Muscle of leg (tissue), 11 donors: Measurements from ENCODE around the gene RNASEL. TPM values are rescaled to one million over a fixed set of nuclear protein-coding genes. Genes with fewer than 3 reads are reported as not detected.

Experiments used
- DNase-seq: peaks from one replicate; pipeline ENCODE4 v3.0.0; 2013
- H3K27ac ChIP-seq: one replicate; pipeline ENCODE4 v1.5.1; 2013; ENCODE audit warnings: mild to moderate bottlenecking, low read length, control low read depth
- H3K27me3 ChIP-seq: one replicate; pipeline ENCODE4 v1.6.1; 2013; ENCODE audit warnings: low read length; ENCODE audit not compliant: control insufficient read depth, insufficient read depth
- H3K36me3 ChIP-seq: one replicate; pipeline ENCODE4 v1.6.1; 2013; ENCODE audit warnings: low read length; ENCODE audit not compliant: control insufficient read depth, insufficient read depth
- H3K4me1 ChIP-seq: one replicate; pipeline ENCODE4 v1.6.1; 2013; ENCODE audit warnings: low read length; ENCODE audit not compliant: control insufficient read depth, insufficient read depth
- H3K4me3 ChIP-seq: one replicate; pipeline ENCODE4 v1.5.1; 2013; ENCODE audit warnings: low read length, control low read depth
- H3K9me3 ChIP-seq: replicated peaks from 2 replicates; pipeline ENCODE4 v1.6.1; 2013; ENCODE audit warnings: low read depth, low read length; ENCODE audit not compliant: control insufficient read depth
- whole genome bisulfite sequencing: methylation state at CpG from one replicate; pipeline ENCODE4 v1.1.5; 2013; ENCODE audit warnings: missing lambda C conversion rate; ENCODE audit not compliant: insufficient coverage; 5-methylcytosine and 5-hydroxymethylcytosine counted together
- polyA plus RNA-seq, 8 donors: library from polyadenylated mRNA; unstranded; fragments of 120-200 nt; gene quantifications; one replicate each; pipeline versions ENCODE4 v1.2.1 to v1.2.3, GENCODE V29; 2013; ENCODE audit warnings: inconsistent platforms in 1 of 8, low replicate concordance in 1 of 8; ENCODE audit not compliant: insufficient read length in 8 of 8, insufficient read depth in 1 of 8
- total RNA-seq: library from RNA; stranded (reverse); fragments of 120-200 nt; gene quantifications from one replicate; pipeline ENCODE4 v1.2.4, GENCODE V29; 2013

RNASEL gene
- total and polyA plus RNA-seq, 9 donors, result 2.6 to 6.7 (median 4.2) TPM

DNA sequence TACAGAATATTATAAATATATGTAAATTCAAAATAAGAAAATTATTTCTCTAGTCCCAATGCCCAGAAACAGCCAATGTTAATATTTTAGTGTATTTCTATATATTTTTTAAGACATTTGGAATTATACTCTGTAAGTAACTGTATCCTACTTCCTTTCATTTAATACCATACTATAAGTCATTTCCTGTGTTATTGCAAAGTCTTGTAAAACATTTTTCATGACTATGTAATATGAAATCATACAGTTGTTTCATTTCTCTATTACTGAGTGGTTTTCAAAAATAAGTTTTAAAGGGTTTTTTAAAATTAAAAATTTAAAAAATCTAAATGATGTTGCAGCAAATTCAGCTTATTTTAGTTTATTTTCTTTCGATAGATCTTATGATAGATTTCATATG lies 2.0 kb downstream of the RNASEL start:
- H3K4me1 ChIP-seq, result no peaks in the 10 kb centered on the region
- H3K27me3 ChIP-seq, result no peaks in the 10 kb centered on the region
- H3K4me3 ChIP-seq, result no peak overlapping the region
- DNase-seq, result no peak
- H3K27ac ChIP-seq, result no peak overlapping the region
- H3K36me3 ChIP-seq, result no peaks in the 10 kb centered on the region
- peaks cover 3% of the 10 kb centered on the region for H3K9me3 ChIP-seq
- WGBS, result no CpG with 5 or more reads among the region's 1 CpG

- H3K4me1 ChIP-seq, result no peaks in the 10 kb centered on the region
- no peak overlapping the region for H3K4me3 ChIP-seq
- H3K9me3 ChIP-seq, result peaks cover 3% of the 10 kb centered on the region
- no peak for DNase-seq
- WGBS, result 87% methylated on average over 11 of the region's 11 CpGs
- peaks cover 5% of the 10 kb centered on the region for H3K36me3 ChIP-seq
- H3K27ac ChIP-seq, result no peak overlapping the region
- no peaks in the 10 kb centered on the region for H3K27me3 ChIP-seq
Measured at GRCh38 chr1:182586380-182586779, 2.7 kb downstream of the RNASEL start.

DNA sequence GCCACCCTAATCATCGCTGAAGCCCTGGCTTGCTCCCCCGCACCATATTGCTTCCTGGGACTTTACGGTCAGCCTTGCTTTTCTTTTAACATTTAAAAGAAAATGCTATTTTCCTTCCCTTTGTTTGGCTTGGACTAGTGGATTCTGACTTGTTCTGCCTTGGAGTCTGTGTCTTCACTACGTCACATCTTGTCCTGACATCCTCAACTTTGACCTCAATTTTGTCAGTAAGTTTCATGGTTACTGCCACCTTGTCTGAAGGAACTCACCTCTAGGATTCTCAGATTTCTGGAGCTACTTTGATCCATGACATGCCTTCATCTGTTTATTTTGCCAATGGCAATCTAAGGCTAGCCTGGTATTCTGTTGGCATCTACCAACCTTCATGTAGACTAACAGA lies 4.3 kb downstream of the RNASEL start:
- DNase-seq, result no peak
- WGBS, result 86% methylated on average over 2 of the region's 4 CpGs
- no peaks in the 10 kb centered on the region for H3K4me1 ChIP-seq
- H3K4me3 ChIP-seq, result no peak overlapping the region
- H3K27ac ChIP-seq, result no peak overlapping the region
- H3K9me3 ChIP-seq, result peaks cover 3% of the 10 kb centered on the region
- H3K36me3 ChIP-seq, result peaks cover 6% of the 10 kb centered on the region
- no peaks in the 10 kb centered on the region for H3K27me3 ChIP-seq

DNA sequence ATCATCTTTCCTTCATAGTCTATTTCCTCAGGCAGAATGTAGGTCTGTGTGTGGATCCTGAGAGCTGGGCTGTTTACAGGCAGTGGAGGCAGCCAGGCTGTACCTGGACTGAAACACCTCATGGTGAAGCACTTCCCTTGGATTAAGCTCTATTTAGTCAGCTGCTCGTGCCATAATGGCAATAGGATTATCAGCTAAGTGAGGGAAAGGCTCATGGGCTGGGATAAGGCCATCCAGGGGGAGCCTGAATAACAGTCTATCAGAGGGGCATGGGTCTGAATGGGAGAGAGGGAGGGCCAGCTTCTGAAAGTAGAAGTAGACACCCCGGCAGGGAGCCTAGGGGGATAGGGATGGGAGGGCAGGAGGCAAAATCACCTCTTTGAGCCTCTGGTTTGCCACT lies 8.3 kb downstream of the RNASEL start:
- Histone ChIP-seq H3K27ac (no peak overlapping the region), H3K9me3 (no peaks in the 10 kb centered on the region), H3K4me3 (no peak overlapping the region), H3K36me3 (peaks cover 11% of the 10 kb centered on the region), H3K4me1 (no peaks in the 10 kb centered on the region), H3K27me3 (no peaks in the 10 kb centered on the region)
- DNase-seq, result no peak
- WGBS, result 43% methylated on average over 1 of the region's 2 CpGs

DNA sequence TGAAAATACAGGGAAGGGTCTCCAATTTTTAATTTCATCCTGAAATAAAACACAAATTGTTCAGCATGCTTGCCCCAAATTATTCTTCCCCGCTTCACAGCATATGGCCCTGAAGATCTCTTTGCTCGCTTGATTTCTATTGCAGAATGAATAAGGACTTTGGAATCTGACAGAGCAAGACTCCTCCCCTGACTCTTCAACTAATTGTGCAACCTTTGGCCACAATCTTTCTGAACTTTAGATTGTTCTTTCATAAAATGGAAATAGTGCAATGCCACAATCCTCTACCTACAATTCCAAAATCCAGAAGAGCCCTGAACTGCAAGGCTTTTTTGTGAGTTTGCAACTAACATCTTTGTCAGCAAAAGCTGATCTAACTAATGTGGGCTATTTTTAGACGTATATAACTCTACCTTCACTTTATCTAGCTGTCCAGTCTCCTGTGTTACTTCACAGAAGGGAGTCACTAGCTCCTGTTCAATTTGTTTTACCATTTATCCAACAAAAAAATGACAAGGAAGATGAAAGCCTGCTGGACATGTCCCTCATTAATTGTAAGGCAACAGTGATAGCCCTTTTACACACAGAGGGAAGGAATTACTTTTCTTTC lies 13.4 kb downstream of the RNASEL start:
- peaks cover 11% of the 10 kb centered on the region for H3K36me3 ChIP-seq
- 60% methylated on average over 1 of the region's 3 CpGs for WGBS

DNA sequence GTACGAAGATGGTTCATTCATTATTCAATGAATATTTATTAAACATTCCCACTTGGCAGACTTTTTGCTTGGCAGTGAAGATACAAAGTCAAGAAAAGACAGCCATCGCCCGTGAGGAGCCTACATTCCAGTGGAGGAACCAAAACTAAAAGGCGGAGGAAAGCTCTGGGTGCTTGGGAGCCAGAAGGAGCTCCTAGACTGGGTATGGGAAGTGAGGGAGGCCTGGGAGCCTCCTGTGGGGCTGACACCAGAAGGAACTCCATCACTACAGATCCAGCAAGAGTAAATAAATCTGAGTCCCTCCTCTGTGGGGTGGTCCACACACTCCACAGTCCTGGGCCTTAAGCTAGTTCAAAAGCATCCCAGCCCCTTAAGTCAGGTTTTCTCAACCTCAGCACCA lies 14.9 kb downstream of the RNASEL start:
- DNase-seq, result no peak
- no peaks in the 10 kb centered on the region for H3K27me3 ChIP-seq
- H3K9me3 ChIP-seq, result no peaks in the 10 kb centered on the region
- H3K36me3 ChIP-seq, result peaks cover 6% of the 10 kb centered on the region
- H3K4me1 ChIP-seq, result no peaks in the 10 kb centered on the region
- H3K27ac ChIP-seq, result no peak overlapping the region
- no peak overlapping the region for H3K4me3 ChIP-seq
- WGBS, result 87% methylated on average over 3 of the region's 4 CpGs

More for the DNA sequence above, 13.4 kb downstream of the RNASEL start:
- Histone ChIP-seq H3K4me3 (no peak overlapping the region), H3K27ac (no peak overlapping the region), H3K4me1 (no peaks in the 10 kb centered on the region), H3K27me3 (no peaks in the 10 kb centered on the region), H3K9me3 (no peaks in the 10 kb centered on the region)
- DNase-seq, result no peak

- no CpG with 5 or more reads among the region's 2 CpGs for WGBS
- no peaks in the 10 kb centered on the region for H3K27me3 ChIP-seq
- no peak overlapping the region for H3K4me3 ChIP-seq
- peaks cover 5% of the 10 kb centered on the region for H3K36me3 ChIP-seq
- H3K4me1 ChIP-seq, result no peaks in the 10 kb centered on the region
- no peaks in the 10 kb centered on the region for H3K9me3 ChIP-seq
- no peak overlapping the region for H3K27ac ChIP-seq
- no peak for DNase-seq
Measured at GRCh38 chr1:182570611-182570970, 18.5 kb downstream of the RNASEL start.

- no peak for DNase-seq
- no peak overlapping the region for H3K4me3 ChIP-seq
- H3K27me3 ChIP-seq, result no peaks in the 10 kb centered on the region
- H3K9me3 ChIP-seq, result no peaks in the 10 kb centered on the region
- H3K4me1 ChIP-seq, result no peaks in the 10 kb centered on the region
- WGBS, result 86% methylated on average over 6 of the region's 6 CpGs
- no peak overlapping the region for H3K27ac ChIP-seq
- H3K36me3 ChIP-seq, result peaks cover 2% of the 10 kb centered on the region
Measured at GRCh38 chr1:182569939-182570610, 19.0 kb downstream of the RNASEL start.

DNA sequence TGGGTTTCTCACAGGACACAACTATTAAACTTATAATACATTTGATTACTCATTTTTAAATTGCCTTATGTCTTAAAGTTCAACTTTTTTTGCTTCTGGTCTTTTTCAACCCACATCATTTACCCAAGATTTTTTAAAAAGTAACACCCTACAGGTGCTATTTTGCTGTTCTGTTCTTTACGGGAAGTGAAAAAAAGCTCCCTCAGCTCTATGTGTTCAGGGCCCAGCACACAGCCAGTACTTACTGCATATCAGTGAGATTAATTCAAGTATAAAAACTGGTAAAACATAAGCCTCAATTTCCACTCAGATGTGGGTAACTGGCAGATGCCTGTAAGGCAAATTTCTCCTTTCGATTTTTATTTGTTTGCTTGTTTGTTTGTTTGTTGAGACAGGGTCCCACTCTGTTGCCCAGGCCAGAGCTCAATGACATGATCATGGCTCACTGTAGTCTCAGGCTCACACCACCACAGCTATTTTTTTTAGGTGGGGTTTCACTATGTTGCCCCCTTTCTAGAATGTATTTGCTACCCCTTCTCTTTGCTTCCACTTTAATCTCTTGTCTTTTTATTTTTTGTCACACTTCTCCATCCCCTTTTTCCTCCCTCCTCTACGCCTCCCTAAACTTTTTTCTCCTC lies 20.3 kb downstream of the RNASEL start:
- 38% methylated on average over 1 of the region's 3 CpGs for WGBS
- Histone ChIP-seq H3K27me3 (no peaks in the 10 kb centered on the region), H3K4me3 (no peak overlapping the region), H3K27ac (no peak overlapping the region), H3K4me1 (no peaks in the 10 kb centered on the region), H3K36me3 (no peaks in the 10 kb centered on the region), H3K9me3 (no peaks in the 10 kb centered on the region)
- DNase-seq, result no peak

- no peak for DNase-seq
- Histone ChIP-seq H3K27me3 (no peaks in the 10 kb centered on the region), H3K36me3 (no peaks in the 10 kb centered on the region), H3K4me1 (no peaks in the 10 kb centered on the region), H3K9me3 (no peaks in the 10 kb centered on the region), H3K27ac (no peak overlapping the region), H3K4me3 (no peak overlapping the region)
- whole genome bisulfite sequencing, result 100% methylated on average over 1 of the region's 5 CpGs
Measured at GRCh38 chr1:182567629-182568028, 21.4 kb downstream of the RNASEL start.
